Right atrium auricular region (tissue), 2 donors: ENCODE measurements around the gene HMGCL. TPM values are rescaled to one million over a fixed set of nuclear protein-coding genes. Genes with fewer than 3 reads are reported as not detected.

Experiments
- DNase-seq: peaks from one replicate; pipeline ENCODE4 v3.0.0-alpha.2; 2019; ENCODE audit warnings: low spot score
- H3K27ac ChIP-seq, 2 donors: fragments of 200-600 bp; sonication (generic); 1 replicate in 1 of 2; 2 replicates in 1 of 2; pipeline ENCODE4 v1.5.1; 2016 to 2019
- H3K27me3 ChIP-seq, 2 donors: fragments of 200-600 bp; sonication (generic); one replicate each; pipeline versions ENCODE4 v1.5.1 to v1.6.0; 2017 to 2019
- H3K36me3 ChIP-seq: fragments of 200-600 bp; sonication (generic); one replicate; pipeline ENCODE4 v1.5.1; 2016
- H3K4me1 ChIP-seq, 2 donors: fragments of 200-600 bp; sonication (generic); one replicate each; pipeline versions ENCODE4 v1.5.1 to v1.6.0; 2017 to 2019
- H3K4me3 ChIP-seq, 2 donors: fragments of 200-600 bp; sonication (generic); 1 replicate in 1 of 2; 2 replicates in 1 of 2; pipeline ENCODE4 v1.5.1; 2017 to 2019; ENCODE audit warnings: mild to moderate bottlenecking in 1 of 2, moderate library complexity in 1 of 2
- H3K9me3 ChIP-seq, 2 donors: fragments of 200-600 bp; sonication (generic); one replicate each; pipeline ENCODE4 v1.5.1; 2019
- total RNA-seq, 2 donors: library from RNA; depleted of rRNA; stranded (reverse); fragments of >200 nt; gene quantifications; one replicate each; pipeline ENCODE4 v1.1.0, GENCODE V29; 2016
- TF ChIP-seq, protein P1 (sequence below), 2 donors: fragments of 200-600 bp; sonication (generic); IDR thresholded peaks; one replicate each; pipeline ENCODE4 v1.5.1; 2019; ENCODE audit warnings: antibody characterized with exemption in 2 of 2

HMGCL gene
- total RNA-seq, 2 donors from 2014 or later, result 22.4 to 26.3 TPM

DNA sequence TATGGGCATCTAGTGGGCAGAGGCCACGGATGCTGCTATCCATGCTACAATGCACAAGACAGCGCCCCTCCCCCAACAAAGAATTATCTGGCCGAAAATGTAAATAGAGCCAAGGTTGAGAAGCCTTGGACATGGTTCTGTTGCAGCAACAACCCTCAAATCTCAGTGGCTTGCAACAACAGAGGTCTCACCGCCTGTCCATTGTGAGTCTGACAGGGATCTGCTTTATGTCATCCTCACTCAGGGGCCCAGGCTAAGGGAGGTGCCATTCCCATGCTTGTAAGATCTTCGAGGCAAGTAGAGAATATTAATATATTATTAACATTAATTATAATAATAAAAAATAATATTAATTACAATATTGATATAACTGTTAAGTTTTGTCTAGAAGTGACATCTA, 56.5 kb downstream of the HMGCL start:
- peaks cover 0 to 14% of the 10 kb centered on the region in 2 donors for H3K4me1 ChIP-seq
- peaks cover 8% of the 10 kb centered on the region for H3K36me3 ChIP-seq
- no peak overlapping the region for H3K4me3 ChIP-seq
- no peak for DNase-seq
- TF ChIP-seq, protein P1, sequence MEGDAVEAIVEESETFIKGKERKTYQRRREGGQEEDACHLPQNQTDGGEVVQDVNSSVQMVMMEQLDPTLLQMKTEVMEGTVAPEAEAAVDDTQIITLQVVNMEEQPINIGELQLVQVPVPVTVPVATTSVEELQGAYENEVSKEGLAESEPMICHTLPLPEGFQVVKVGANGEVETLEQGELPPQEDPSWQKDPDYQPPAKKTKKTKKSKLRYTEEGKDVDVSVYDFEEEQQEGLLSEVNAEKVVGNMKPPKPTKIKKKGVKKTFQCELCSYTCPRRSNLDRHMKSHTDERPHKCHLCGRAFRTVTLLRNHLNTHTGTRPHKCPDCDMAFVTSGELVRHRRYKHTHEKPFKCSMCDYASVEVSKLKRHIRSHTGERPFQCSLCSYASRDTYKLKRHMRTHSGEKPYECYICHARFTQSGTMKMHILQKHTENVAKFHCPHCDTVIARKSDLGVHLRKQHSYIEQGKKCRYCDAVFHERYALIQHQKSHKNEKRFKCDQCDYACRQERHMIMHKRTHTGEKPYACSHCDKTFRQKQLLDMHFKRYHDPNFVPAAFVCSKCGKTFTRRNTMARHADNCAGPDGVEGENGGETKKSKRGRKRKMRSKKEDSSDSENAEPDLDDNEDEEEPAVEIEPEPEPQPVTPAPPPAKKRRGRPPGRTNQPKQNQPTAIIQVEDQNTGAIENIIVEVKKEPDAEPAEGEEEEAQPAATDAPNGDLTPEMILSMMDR (IDR thresholded peaks at IDR 0.05), result no peak
- no peaks in the 10 kb centered on the region for H3K9me3 ChIP-seq
- H3K27ac ChIP-seq, result no peak overlapping the region
- no peaks in the 10 kb centered on the region for H3K27me3 ChIP-seq

GRCh38 chr1:23763041-23763577, 62.1 kb downstream of the HMGCL start:
- DNase-seq, result no peak

GRCh38 chr1:23759277-23759676, 66.0 kb downstream of the HMGCL start:
- Histone ChIP-seq H3K4me1 (peaks cover 0 to 43% of the 10 kb centered on the region in 2 donors), H3K9me3 (no peaks in the 10 kb centered on the region), H3K36me3 (peaks cover 62% of the 10 kb centered on the region), H3K27me3 (no peaks in the 10 kb centered on the region), H3K27ac (peak overlapping the region in 1 of 2 donors; percentile 14), H3K4me3 (no peak overlapping the region)
- TF ChIP-seq, protein P1 (IDR thresholded peaks at IDR 0.05), result no peak
- no peak for DNase-seq

More at GRCh38 chr1:23763041-23763577, 62.1 kb downstream of the HMGCL start:
- H3K9me3 ChIP-seq, result no peaks in the 10 kb centered on the region
- TF ChIP-seq, protein P1 (IDR thresholded peaks at IDR 0.05), result no peak
- no peak overlapping the region for H3K4me3 ChIP-seq
- H3K4me1 ChIP-seq, result peaks cover 0 to 40% of the 10 kb centered on the region in 2 donors
- H3K36me3 ChIP-seq, result peaks cover 34% of the 10 kb centered on the region
- no peaks in the 10 kb centered on the region for H3K27me3 ChIP-seq
- no peak overlapping the region for H3K27ac ChIP-seq

GRCh38 chr1:23757812-23758211, 67.4 kb downstream of the HMGCL start:
- no peak overlapping the region for H3K27ac ChIP-seq
- TF ChIP-seq, protein P1 (IDR thresholded peaks at IDR 0.05), result no peak
- H3K9me3 ChIP-seq, result no peaks in the 10 kb centered on the region

GRCh38 chr1:23756676-23757075, 68.6 kb downstream of the HMGCL start:
- no peak for DNase-seq
- H3K4me3 ChIP-seq, result no peak overlapping the region
- H3K27me3 ChIP-seq, result no peaks in the 10 kb centered on the region
- TF ChIP-seq, protein P1 (IDR thresholded peaks at IDR 0.05), result no peak
- no peak overlapping the region for H3K27ac ChIP-seq
- H3K9me3 ChIP-seq, result no peaks in the 10 kb centered on the region
- H3K4me1 ChIP-seq, result peaks cover 0 to 40% of the 10 kb centered on the region in 2 donors
- peaks cover 88% of the 10 kb centered on the region for H3K36me3 ChIP-seq

More at GRCh38 chr1:23757812-23758211, 67.4 kb downstream of the HMGCL start:
- no peaks in the 10 kb centered on the region for H3K27me3 ChIP-seq
- H3K36me3 ChIP-seq, result peaks cover 77% of the 10 kb centered on the region
- H3K4me1 ChIP-seq, result peaks cover 0 to 46% of the 10 kb centered on the region in 2 donors
- no peak overlapping the region for H3K4me3 ChIP-seq
- no peak for DNase-seq

DNA sequence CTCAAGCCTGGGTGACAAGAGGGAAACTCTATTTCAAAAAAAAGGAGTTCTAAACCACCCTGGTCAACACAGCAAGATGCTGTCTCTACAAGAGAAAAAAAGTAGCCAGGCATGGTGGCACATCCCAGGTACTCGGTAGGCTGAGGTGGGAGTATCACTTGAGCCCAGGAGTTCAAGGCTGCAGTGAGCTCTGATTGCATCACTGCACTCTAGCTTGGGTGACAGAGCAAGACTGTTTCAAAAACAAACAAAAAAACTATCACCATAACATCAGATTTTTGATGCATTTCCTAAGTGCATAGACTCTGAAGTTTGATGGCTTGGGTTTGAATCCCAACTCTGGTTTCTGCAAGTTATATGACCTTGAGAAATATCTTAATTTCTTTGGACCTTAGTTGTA, 72.3 kb downstream of the HMGCL start:
- H3K9me3 ChIP-seq, result no peaks in the 10 kb centered on the region
- DNase-seq, result no peak
- no peaks in the 10 kb centered on the region for H3K27me3 ChIP-seq
- no peak overlapping the region for H3K4me3 ChIP-seq
- H3K4me1 ChIP-seq, result peaks cover 0 to 18% of the 10 kb centered on the region in 2 donors
- peaks cover 75% of the 10 kb centered on the region for H3K36me3 ChIP-seq
- H3K27ac ChIP-seq, result no peak overlapping the region
- TF ChIP-seq, protein P1 (IDR thresholded peaks at IDR 0.05), result no peak
